ENCODE measurements around the gene DUSP10.

DNA sequence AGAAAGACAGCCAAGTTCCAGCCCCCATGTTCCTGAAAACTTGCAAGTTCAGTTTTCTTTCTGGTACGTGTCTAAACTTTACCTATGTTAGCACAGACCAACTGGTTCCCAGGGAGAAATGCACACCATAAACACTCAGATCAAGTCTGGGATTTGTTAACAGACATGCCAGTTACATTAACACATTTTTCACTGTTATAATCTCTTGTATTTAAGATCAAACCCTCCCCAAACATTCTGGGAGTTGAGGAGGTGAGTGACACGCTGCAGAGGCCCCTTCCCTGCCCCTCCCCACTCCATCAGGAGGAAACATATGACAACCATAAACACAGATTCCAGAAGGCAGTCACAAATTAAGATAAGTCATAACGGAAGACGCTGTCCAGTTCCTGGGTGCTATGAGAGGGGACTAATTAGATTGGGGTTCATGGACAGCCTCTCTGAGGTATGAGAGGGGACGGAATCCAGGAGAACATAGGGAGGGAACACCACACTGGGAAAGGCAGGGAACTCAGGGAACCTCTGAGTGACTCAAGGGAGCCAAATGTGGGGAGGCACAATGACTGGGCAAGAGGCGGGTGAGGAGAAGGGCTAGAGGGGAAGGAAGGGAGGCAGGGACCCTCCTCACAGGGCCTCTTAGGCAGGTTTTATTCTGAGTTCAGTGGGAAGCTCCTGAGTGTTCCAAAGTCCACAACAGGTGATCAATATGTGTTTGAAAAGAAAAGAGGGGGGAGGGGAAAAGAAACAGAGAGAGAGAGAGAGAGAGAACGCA is 25.0 kb downstream of the DUSP10 start:
- TF ChIP-seq, protein P1, sequence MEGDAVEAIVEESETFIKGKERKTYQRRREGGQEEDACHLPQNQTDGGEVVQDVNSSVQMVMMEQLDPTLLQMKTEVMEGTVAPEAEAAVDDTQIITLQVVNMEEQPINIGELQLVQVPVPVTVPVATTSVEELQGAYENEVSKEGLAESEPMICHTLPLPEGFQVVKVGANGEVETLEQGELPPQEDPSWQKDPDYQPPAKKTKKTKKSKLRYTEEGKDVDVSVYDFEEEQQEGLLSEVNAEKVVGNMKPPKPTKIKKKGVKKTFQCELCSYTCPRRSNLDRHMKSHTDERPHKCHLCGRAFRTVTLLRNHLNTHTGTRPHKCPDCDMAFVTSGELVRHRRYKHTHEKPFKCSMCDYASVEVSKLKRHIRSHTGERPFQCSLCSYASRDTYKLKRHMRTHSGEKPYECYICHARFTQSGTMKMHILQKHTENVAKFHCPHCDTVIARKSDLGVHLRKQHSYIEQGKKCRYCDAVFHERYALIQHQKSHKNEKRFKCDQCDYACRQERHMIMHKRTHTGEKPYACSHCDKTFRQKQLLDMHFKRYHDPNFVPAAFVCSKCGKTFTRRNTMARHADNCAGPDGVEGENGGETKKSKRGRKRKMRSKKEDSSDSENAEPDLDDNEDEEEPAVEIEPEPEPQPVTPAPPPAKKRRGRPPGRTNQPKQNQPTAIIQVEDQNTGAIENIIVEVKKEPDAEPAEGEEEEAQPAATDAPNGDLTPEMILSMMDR (IDR thresholded peaks at IDR 0.05), result no peak
- TF ChIP-seq POLR2AphosphoS5 (IDR thresholded peaks at IDR 0.05), result peak; percentile 32

Data from prostate gland (tissue), 2 donors.